Osteoblast (primary cell): ENCODE measurements around the gene COMP. TPM values are rescaled to one million over a fixed set of nuclear protein-coding genes. Genes with fewer than 3 reads are reported as not detected.
A peak's percentile ranks its signal among the peaks of the same experiment; 100 is the strongest.

Experiments used
- DNase-seq: peaks from one replicate; pipeline ENCODE4 v3.0.0; 2011; ENCODE audit warnings: low spot score, mixed read lengths; ENCODE audit not compliant: insufficient read length; ENCODE audit errors: missing footprints
- H2AFZ ChIP-seq: 2 replicates; pipeline ENCODE4 v1.6.0; 2011; ENCODE audit warnings: mild to moderate bottlenecking, low read length
- H3K27ac ChIP-seq: 2 replicates; pipeline ENCODE4 v1.5.1; 2011; ENCODE audit warnings: mild to moderate bottlenecking, low read depth, low read length, moderate library complexity
- H3K27me3 ChIP-seq: 2 replicates; pipeline ENCODE4 v1.6.0; 2012; ENCODE audit warnings: mild to moderate bottlenecking, control low read depth, inconsistent platforms, low read length, moderate library complexity; ENCODE audit not compliant: insufficient read depth
- H3K36me3 ChIP-seq: 2 replicates; pipeline ENCODE4 v1.5.1; 2011; ENCODE audit warnings: mild to moderate bottlenecking, low read length, control low read depth, moderate library complexity; ENCODE audit not compliant: insufficient read depth
- H3K4me1 ChIP-seq: 2 replicates; pipeline ENCODE4 v1.5.1; 2011; ENCODE audit warnings: mild to moderate bottlenecking, low read length, control low read depth, moderate library complexity; ENCODE audit not compliant: insufficient read depth
- H3K4me2 ChIP-seq: 2 replicates; pipeline ENCODE4 v1.6.0; 2011; ENCODE audit warnings: mild to moderate bottlenecking, low read length; ENCODE audit not compliant: insufficient read depth
- H3K4me3 ChIP-seq: fragments of 200-600 bp; sonication (generic); 3 replicates; pipeline ENCODE4 v1.5.1; 2012; ENCODE audit warnings: mild to moderate bottlenecking, low read length, inconsistent platforms; ENCODE audit not compliant: insufficient read depth
- H3K79me2 ChIP-seq: 2 replicates; pipeline ENCODE4 v1.6.0; 2012; ENCODE audit warnings: mild to moderate bottlenecking, low read length, control low read depth, inconsistent platforms; ENCODE audit not compliant: insufficient read depth
- H3K9me3 ChIP-seq: 2 replicates; pipeline ENCODE4 v1.5.1; 2011; ENCODE audit warnings: low read depth, low read length, control low read depth
- H4K20me1 ChIP-seq: 2 replicates; pipeline ENCODE4 v1.6.0; 2012; ENCODE audit warnings: mild to moderate bottlenecking, low read length, control low read depth; ENCODE audit not compliant: insufficient read depth
- CTCF ChIP-seq: IDR thresholded peaks from 2 replicates; pipeline ENCODE4 v1.5.1; 2011; ENCODE audit warnings: mild to moderate bottlenecking, low read depth, low read length, moderate library complexity; ENCODE audit errors: extremely low read depth
- total RNA-seq: library from RNA; depleted of rRNA; stranded (reverse); fragments of >200 nt; gene quantifications from 2 replicates; pipeline ENCODE4 v1.2.3, GENCODE V29; 2012

Gene COMP
- total RNA-seq, 1 donor = 14.8 TPM

GRCh38 chr19:18765224-18765623 lies 25.9 kb downstream of the COMP start:
- Histone ChIP-seq H3K4me3 (no peak overlapping the region), H4K20me1 (peaks cover 7% of the 10 kb centered on the region), H3K4me2 (no peak overlapping the region), H2AFZ (no peak overlapping the region), H3K36me3 (peaks cover 5% of the 10 kb centered on the region), H3K27me3 (no peaks in the 10 kb centered on the region), H3K9me3 (no peaks in the 10 kb centered on the region), H3K27ac (peak overlapping the region; percentile 89), H3K4me1 (peaks cover 22% of the 10 kb centered on the region), H3K79me2 (no peaks in the 10 kb centered on the region)
- no peak for DNase-seq
- TF ChIP-seq CTCF = no peak

DNA sequence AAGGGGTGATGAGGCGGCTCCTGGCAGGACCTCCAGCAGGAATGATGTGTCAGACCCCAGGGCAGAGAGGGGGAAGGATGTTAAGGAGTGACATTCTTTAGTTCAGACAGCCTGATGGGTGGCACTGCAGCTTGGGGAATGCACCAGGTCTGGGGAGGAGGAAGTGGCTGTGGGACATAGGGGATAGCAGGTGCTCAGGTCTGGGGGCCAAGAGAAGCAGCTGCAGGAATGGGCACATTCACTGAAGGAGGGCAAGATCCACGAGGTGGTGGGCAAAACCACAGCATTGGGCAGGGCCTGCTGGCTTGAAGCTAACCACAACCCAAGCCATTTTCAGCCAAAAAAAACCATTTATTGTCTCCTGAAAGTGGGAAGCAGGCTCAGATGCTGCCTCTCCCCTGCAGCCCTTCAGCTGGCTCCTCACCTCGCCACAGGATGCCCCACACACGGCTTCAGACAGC lies 26.5 kb downstream of the COMP start:
- Histone ChIP-seq H3K4me1 (peaks cover 22% of the 10 kb centered on the region), H3K27ac (peak overlapping the region; percentile 89), H3K4me2 (peak overlapping the region; percentile 66), H3K4me3 (peak overlapping the region; percentile 46), H2AFZ (peak overlapping the region; percentile 54), H3K27me3 (no peaks in the 10 kb centered on the region), H3K9me3 (no peaks in the 10 kb centered on the region), H3K79me2 (no peaks in the 10 kb centered on the region), H3K36me3 (peaks cover 5% of the 10 kb centered on the region), H4K20me1 (peaks cover 6% of the 10 kb centered on the region)
- DNase-seq = peak; percentile 98
- TF ChIP-seq CTCF = no peak

GRCh38 chr19:18763674-18764590 lies 27.2 kb downstream of the COMP start:
- H3K9me3 ChIP-seq = no peaks in the 10 kb centered on the region
- peaks cover 3% of the 10 kb centered on the region for H3K36me3 ChIP-seq
- TF ChIP-seq CTCF = no peak
- H3K27ac ChIP-seq = peak overlapping the region; percentile 89
- no peaks in the 10 kb centered on the region for H3K79me2 ChIP-seq
- peak overlapping the region; percentile 46 for H3K4me3 ChIP-seq
- H3K4me1 ChIP-seq = peaks cover 22% of the 10 kb centered on the region
- peak; percentile 99 for DNase-seq
- H4K20me1 ChIP-seq = peaks cover 6% of the 10 kb centered on the region
- H2AFZ ChIP-seq = peak overlapping the region; percentile 54
- peak overlapping the region; percentile 66 for H3K4me2 ChIP-seq
- no peaks in the 10 kb centered on the region for H3K27me3 ChIP-seq
